Stomach (tissue), 9 donors: ENCODE measurements around the gene KRT15. TPM values are rescaled to one million over a fixed set of nuclear protein-coding genes. Genes with fewer than 3 reads are reported as not detected.

Source experiments
- DNase-seq, 2 donors: peaks; one replicate each; pipeline versions ENCODE4 v3.0.0 to v3.0.0-alpha.2; 2013 to 2019
- H3K27ac ChIP-seq, 5 donors: fragments of 200-600 bp in 4 of 5; sonication (generic) in 4 of 5; one replicate each; pipeline ENCODE4 v1.5.1; 2013 to 2019; ENCODE audit warnings: mild to moderate bottlenecking in 1 of 5, moderate library complexity in 1 of 5
- H3K27me3 ChIP-seq, 3 donors: fragments of 200-600 bp; sonication (generic); one replicate each; pipeline ENCODE4 v1.5.1; 2017 to 2019; ENCODE audit warnings: mixed run types in 1 of 3
- H3K36me3 ChIP-seq, 4 donors: fragments of 200-600 bp; sonication (generic); 1 replicate in 3 of 4; 2 replicates in 1 of 4; pipeline ENCODE4 v1.5.1; 2016 to 2019
- H3K4me1 ChIP-seq, 4 donors: fragments of 200-600 bp; sonication (generic); one replicate each; pipeline ENCODE4 v1.5.1; 2016 to 2019
- H3K4me3 ChIP-seq, 4 donors: fragments of 200-600 bp; sonication (generic) in 3 of 4; one replicate each; pipeline ENCODE4 v1.5.1; 2016 to 2019; ENCODE audit warnings: mild to moderate bottlenecking in 1 of 4
- H3K9me3 ChIP-seq, 4 donors: fragments of 200-600 bp; sonication (generic); one replicate each; pipeline ENCODE4 v1.5.1; 2016 to 2019
- EP300 ChIP-seq: sonication (generic); formaldehyde crosslinking; IDR thresholded peaks from one replicate; pipeline ENCODE4 v1.6.1; 2017; ENCODE audit warnings: antibody characterized with exemption
- POLR2A ChIP-seq, 4 donors: fragments of 450-650 bp; IDR thresholded peaks; one replicate each; pipeline ENCODE4 v1.6.1; 2016; ENCODE audit warnings: antibody characterized with exemption in 4 of 4, control low read depth in 2 of 4, mild to moderate bottlenecking in 1 of 4, moderate library complexity in 1 of 4
- POLR2AphosphoS5 ChIP-seq, 3 donors: sonication (generic); formaldehyde crosslinking; IDR thresholded peaks; one replicate each; pipeline ENCODE4 v1.6.1; 2016; ENCODE audit warnings: antibody characterized with exemption in 3 of 3
- WGBS, 5 donors: extraction: QIAGEN DNeasy Blood & Tissue Kit in 3 of 5; methylation state at CpG; one replicate each; pipeline versions ENCODE4 v1.1.5 to v1.1.7; 2013 to 2018; 5-methylcytosine and 5-hydroxymethylcytosine counted together
- intact Hi-C: fragments of 100-400 bp; cut with DNase I; formaldehyde crosslinking; loops from one replicate; pipeline ENCODE4 v1.15.1; 2023; ENCODE audit warnings: low total_unique reads
- polyA plus RNA-seq, 3 donors: library from polyadenylated mRNA; stranded (reverse); fragments of 200-250 nt; gene quantifications; one replicate each; pipeline ENCODE4 v1.2.3, GENCODE V29; 2013
- total RNA-seq, 5 donors: library from RNA; depleted of rRNA; stranded (reverse); fragments of >200 nt; gene quantifications; one replicate each; pipeline versions ENCODE4 v1.1.0 to v1.2.3, GENCODE V29; 2014 to 2016
- TF ChIP-seq, protein P1 (sequence below), 7 experiments: fragments of 450-650 bp in 4 of 7; fragments of 200-600 bp in 3 of 7; sonication (generic) in 3 of 7; IDR thresholded peaks; one replicate each; pipeline ENCODE4 v1.5.1; 2016 to 2019; ENCODE audit warnings: antibody characterized with exemption in 7 of 7, control low read depth in 2 of 7, mild to moderate bottlenecking in 1 of 7
- donor health status: healthy with polysubstance abuse.
- donor health status: Bipolar disorder and iron deficiency.
- donor health status: healthy.

KRT15 gene
- total and polyA plus RNA-seq, 8 donors, result 1.4 to 3,416 (median 2.6) TPM; not detected in 1

DNA sequence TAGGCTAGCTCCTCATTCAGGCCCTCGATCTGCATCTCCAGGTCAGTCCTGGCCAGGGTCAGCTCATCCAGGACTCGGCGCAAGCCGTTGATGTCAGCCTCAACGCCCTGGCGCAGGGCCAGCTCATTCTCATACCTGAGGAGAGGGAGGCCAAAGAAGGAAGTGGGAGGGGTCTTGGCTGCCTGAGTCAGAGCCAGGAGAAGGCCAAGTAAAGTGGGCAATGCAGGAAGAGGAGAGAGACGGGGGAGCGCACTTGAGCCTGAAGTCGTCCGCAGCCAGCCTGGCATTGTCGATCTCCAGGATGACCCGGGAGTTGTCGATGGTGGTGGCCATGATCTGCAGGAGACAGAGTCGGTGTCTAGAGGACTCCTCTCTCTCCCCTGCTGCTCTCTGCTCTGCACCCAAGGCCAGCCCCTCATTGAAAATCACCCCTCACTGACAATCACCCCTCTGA, 1.8 kb downstream of the KRT15 start:
- Histone ChIP-seq H3K4me3 (no peak overlapping the region), H3K27ac (no peak overlapping the region), H3K27me3 (peaks cover 0 to 22% (median 0%) of the 10 kb centered on the region in 3 donors), H3K36me3 (no peaks in the 10 kb centered on the region), H3K9me3 (no peaks in the 10 kb centered on the region), H3K4me1 (peaks cover 0 to 12% (median 9%) of the 10 kb centered on the region in 4 donors)
- WGBS, 5 donors, result 72 to 92% (median 89%) methylated on average over 12 to 14 of the region's 14 CpGs
- DNase-seq, result no peak
- intact Hi-C loops, result no loop called here
- TF ChIP-seq, protein P1, sequence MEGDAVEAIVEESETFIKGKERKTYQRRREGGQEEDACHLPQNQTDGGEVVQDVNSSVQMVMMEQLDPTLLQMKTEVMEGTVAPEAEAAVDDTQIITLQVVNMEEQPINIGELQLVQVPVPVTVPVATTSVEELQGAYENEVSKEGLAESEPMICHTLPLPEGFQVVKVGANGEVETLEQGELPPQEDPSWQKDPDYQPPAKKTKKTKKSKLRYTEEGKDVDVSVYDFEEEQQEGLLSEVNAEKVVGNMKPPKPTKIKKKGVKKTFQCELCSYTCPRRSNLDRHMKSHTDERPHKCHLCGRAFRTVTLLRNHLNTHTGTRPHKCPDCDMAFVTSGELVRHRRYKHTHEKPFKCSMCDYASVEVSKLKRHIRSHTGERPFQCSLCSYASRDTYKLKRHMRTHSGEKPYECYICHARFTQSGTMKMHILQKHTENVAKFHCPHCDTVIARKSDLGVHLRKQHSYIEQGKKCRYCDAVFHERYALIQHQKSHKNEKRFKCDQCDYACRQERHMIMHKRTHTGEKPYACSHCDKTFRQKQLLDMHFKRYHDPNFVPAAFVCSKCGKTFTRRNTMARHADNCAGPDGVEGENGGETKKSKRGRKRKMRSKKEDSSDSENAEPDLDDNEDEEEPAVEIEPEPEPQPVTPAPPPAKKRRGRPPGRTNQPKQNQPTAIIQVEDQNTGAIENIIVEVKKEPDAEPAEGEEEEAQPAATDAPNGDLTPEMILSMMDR (IDR thresholded peaks at IDR 0.05), result no peak
- TF ChIP-seq POLR2AphosphoS5 (IDR thresholded peaks at IDR 0.05), result no peak
- no peak for TF ChIP-seq POLR2A (IDR thresholded peaks at IDR 0.05)
- no peak for TF ChIP-seq EP300

DNA sequence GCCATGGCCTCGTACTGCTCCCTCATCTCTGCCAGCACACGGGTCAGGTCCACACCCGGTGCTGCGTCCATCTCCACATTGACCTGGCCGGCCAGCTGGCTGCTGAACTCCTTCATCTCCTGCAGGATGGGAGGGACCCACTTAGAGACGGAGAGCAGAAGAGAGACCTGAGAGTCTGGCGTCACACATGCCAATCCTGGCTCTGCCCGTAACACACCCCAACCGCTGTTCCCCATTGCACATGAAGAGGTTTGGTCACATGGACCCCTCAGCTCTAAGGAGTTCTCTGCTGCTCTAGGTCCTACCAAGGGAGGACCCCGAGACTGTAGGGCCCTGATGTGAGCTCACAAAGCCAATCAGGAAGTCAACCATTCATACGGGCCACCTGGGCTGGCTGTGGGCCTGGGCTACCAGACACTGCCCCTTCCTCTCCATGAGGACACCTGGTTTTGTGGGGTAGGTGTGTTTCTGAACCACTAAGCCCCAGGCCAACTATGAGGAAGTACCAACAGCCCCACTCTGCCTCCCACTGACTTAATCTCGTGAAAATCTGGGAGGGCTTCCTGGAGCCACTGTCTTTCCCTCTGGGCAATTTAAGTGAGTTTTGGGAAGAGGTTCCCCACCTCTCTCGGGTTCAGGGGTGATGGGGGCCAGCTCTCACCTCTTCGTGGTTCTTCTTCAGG, 2.4 kb downstream of the KRT15 start:
- Histone ChIP-seq H3K9me3 (no peaks in the 10 kb centered on the region), H3K27me3 (peaks cover 0 to 24% (median 0%) of the 10 kb centered on the region in 3 donors), H3K4me1 (peaks cover 0 to 12% (median 5%) of the 10 kb centered on the region in 4 donors), H3K4me3 (no peak overlapping the region), H3K27ac (no peak overlapping the region), H3K36me3 (no peaks in the 10 kb centered on the region)
- DNase-seq, result no peak
- intact Hi-C loops, result no loop called here
- TF ChIP-seq EP300 (no peak), POLR2A (IDR thresholded peaks at IDR 0.05) (no peak), POLR2AphosphoS5 (IDR thresholded peaks at IDR 0.05) (no peak)
- TF ChIP-seq, protein P1 (IDR thresholded peaks at IDR 0.05), result no peak
- WGBS, 5 donors, result 83 to 96% (median 91%) methylated on average over 12 to 14 of the region's 14 CpGs

DNA sequence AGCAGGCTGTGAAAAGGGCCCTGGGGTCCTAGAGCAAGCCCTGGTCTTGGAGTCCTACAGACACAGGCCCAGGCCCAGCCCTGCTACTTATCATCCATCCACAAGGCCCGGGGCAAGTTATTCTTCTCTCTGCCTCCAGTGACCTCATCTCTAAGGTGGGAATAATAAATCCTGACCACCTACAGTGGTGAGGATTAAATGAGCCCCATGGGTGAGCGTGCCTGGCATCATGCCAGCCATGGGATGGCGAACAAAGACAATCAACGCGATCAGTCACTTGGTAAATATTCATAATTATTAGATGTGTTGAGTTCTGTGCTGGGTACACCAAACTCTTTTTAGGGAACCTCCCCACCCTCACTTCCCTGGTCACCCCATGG, 5.5 kb downstream of the KRT15 start:
- TF ChIP-seq EP300 (no peak), POLR2A (IDR thresholded peaks at IDR 0.05) (no peak), POLR2AphosphoS5 (IDR thresholded peaks at IDR 0.05) (no peak)
- TF ChIP-seq, protein P1 (IDR thresholded peaks at IDR 0.05), result no peak
- WGBS, 5 donors, result 64 to 82% (median 68%) methylated on average over 5 of the region's 5 CpGs
- Histone ChIP-seq H3K9me3 (no peaks in the 10 kb centered on the region), H3K27me3 (peaks cover 0 to 14% (median 0%) of the 10 kb centered on the region in 3 donors), H3K4me1 (peaks cover 0 to 16% (median 4%) of the 10 kb centered on the region in 4 donors), H3K4me3 (no peak overlapping the region), H3K27ac (no peak overlapping the region), H3K36me3 (no peaks in the 10 kb centered on the region)
- no peak for DNase-seq
- intact Hi-C loops, result no loop called here

DNA sequence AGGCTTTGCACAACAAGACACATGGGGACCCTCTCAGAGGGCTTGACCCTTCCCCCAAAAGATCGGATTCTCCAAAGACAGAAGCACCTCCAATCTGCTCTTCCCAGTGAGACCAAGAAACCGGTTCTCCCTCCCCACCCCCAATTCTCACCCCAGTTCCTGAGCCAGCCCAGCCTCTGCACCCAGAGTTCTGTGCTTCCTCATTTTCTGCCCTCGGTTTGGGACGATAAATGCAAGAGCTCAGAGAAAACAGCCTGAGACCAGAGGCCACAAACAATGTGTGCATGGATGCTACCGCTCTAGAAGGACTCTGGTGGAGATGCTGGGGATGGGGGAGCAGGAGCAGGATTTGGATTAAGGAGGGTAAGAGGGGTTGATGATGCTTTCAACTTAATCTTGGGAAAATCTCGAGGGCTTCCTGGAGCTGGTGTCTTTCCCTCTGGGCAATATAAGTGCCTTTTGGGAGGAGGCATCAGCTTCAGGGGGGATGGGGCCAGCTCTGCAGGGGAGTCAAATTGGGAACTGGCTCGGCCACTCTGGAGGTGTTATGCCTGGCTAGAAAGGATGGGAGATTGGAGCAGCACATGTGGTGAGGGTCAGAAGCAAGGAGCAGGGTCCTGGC, 6.0 kb downstream of the KRT15 start:
- TF ChIP-seq EP300 (no peak), POLR2A (IDR thresholded peaks at IDR 0.05) (no peak), POLR2AphosphoS5 (IDR thresholded peaks at IDR 0.05) (no peak)
- TF ChIP-seq, protein P1 (IDR thresholded peaks at IDR 0.05), result no peak
- H3K4me1 ChIP-seq, result peaks cover 0 to 16% (median 4%) of the 10 kb centered on the region in 4 donors
- H3K36me3 ChIP-seq, result no peaks in the 10 kb centered on the region
- DNase-seq, result no peak
- no peaks in the 10 kb centered on the region for H3K9me3 ChIP-seq
- peaks cover 0 to 14% (median 0%) of the 10 kb centered on the region in 3 donors for H3K27me3 ChIP-seq
- no peak overlapping the region for H3K27ac ChIP-seq
- intact Hi-C loops, result no loop called here
- no peak overlapping the region for H3K4me3 ChIP-seq
- 51 to 75% (median 69%) methylated on average over 7 of the region's 7 CpGs for WGBS, 5 donors
